B cell (primary cell): Measurements from ENCODE around the gene USP2.

ENCODE experiments used
- CTCF ChIP-seq: fragments of 200-600 bp; IDR thresholded peaks from one replicate; pipeline ENCODE4 v1.8.0; 2022; ENCODE audit warnings: antibody characterized with exemption, mild to moderate bottlenecking
- EZH2 ChIP-seq: IDR thresholded peaks from 2 replicates; pipeline ENCODE4 v1.6.1; 2012; ENCODE audit warnings: borderline replicate concordance, low read depth, mild to moderate bottlenecking, moderate library complexity, low read length; ENCODE audit not compliant: insufficient read depth, poor library complexity, severe bottlenecking

DNA sequence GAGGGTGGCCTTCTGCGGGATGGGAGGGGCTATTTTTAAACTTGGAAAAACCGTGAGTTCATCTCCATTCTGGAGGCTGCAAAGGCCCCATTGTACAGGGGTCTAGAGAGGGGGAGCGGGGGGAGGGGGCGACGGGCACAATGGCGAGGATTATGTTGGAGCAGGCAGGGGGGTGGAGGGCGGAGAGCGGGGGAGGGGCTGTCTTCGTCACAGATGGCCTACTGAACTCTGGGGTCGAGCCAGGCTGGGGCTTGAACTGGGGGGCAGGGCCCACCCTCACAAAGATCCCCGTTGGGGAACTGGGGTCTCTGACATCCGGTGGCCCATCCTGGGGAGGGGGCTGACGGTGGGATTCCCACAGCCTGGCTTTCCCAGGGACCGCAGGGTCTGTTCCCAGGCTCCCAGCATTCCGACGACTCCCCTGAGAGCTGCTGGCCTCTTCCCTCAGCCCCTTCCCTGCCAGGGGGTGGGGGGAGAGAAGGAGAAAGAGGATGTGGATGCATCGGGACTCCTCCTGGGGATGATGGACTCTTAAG lies 61.2 kb downstream of the USP2 start:
- TF ChIP-seq CTCF (no peak), EZH2 (no peak)
